HEK293 (cell line): ENCODE measurements around the gene AOC2.
"Not testable (repeated sequence)": the region's sequence is repeated elsewhere in the genome, so short reads cannot be mapped to it uniquely, and the experiment has no call there.

ENCODE experiments used
- CTCF ChIA-PET: fragments of 350-600 bp; formaldehyde crosslinking; extraction: SDS; loops from one replicate; lab custom pipeline; 2021; ENCODE audit warnings: antibody characterized with exemption; lab: Yijun Ruan, JAX
- POLR2A ChIA-PET: fragments of 300-600 bp; formaldehyde crosslinking; extraction: SDS; loops from one replicate; lab custom pipeline; 2020; ENCODE audit warnings: antibody characterized with exemption, inconsistent platforms; lab: Yijun Ruan, JAX
- H3K27ac ChIP-seq: fragments of 200-500 bp; sonication (Bioruptor generic); 2 replicates; pipeline ENCODE4 v1.5.1; 2014; ENCODE audit warnings: low read depth, low read length, control low read depth, inconsistent platforms; ENCODE audit errors: extremely low read depth
- H3K36me3 ChIP-seq, 2 experiments: fragments of 200-500 bp in 1 of 2; sonication (Bioruptor generic) in 1 of 2; 1 replicate in 1 of 2; 2 replicates in 1 of 2; pipeline ENCODE4 v1.5.1; 2014 to 2017; ENCODE audit warnings: inconsistent platforms in 2 of 2, low read length in 2 of 2; ENCODE audit not compliant: control insufficient read depth in 2 of 2, insufficient read depth in 1 of 2
- H3K4me1 ChIP-seq: fragments of 200-500 bp; sonication (Bioruptor generic); 2 replicates; pipeline ENCODE4 v1.5.1; 2014; ENCODE audit warnings: mild to moderate bottlenecking, low read length, inconsistent platforms; ENCODE audit not compliant: control insufficient read depth, insufficient read depth
- H3K4me3 ChIP-seq: 2 replicates; pipeline ENCODE4 v1.5.1; 2011; ENCODE audit warnings: low read depth, mild to moderate bottlenecking, control low read depth, low read length, moderate library complexity
- H3K9me3 ChIP-seq: fragments of 200-500 bp; sonication (Bioruptor generic); 2 replicates; pipeline ENCODE4 v1.5.1; 2014; ENCODE audit warnings: low read depth, low read length, inconsistent platforms; ENCODE audit not compliant: control insufficient read depth, insufficient read depth
- GLI4 ChIP-seq: fragments of 450-650 bp; formaldehyde crosslinking; IDR thresholded peaks from 2 replicates; pipeline ENCODE4 v1.5.1; 2016; ENCODE audit warnings: missing biosample characterization, missing genetic modification characterization
- ZBTB17 ChIP-seq: fragments of 450-650 bp; formaldehyde crosslinking; IDR thresholded peaks from 2 replicates; pipeline ENCODE4 v1.5.1; 2016; ENCODE audit warnings: missing biosample characterization, missing genetic modification characterization
- ZBTB20 ChIP-seq: fragments of 450-650 bp; formaldehyde crosslinking; IDR thresholded peaks from 2 replicates; pipeline ENCODE4 v1.5.1; 2016; ENCODE audit warnings: missing biosample characterization, missing genetic modification characterization
- ZBTB48 ChIP-seq: fragments of 450-650 bp; formaldehyde crosslinking; IDR thresholded peaks from 2 replicates; pipeline ENCODE4 v1.5.1; 2016; ENCODE audit warnings: missing biosample characterization, missing genetic modification characterization
- ZNF121 ChIP-seq: fragments of 450-650 bp; formaldehyde crosslinking; IDR thresholded peaks from 2 replicates; pipeline ENCODE4 v1.5.1; 2016; ENCODE audit warnings: missing biosample characterization, missing genetic modification characterization
- ZNF133 ChIP-seq: fragments of 450-650 bp; formaldehyde crosslinking; IDR thresholded peaks from 2 replicates; pipeline ENCODE4 v1.5.1; 2016; ENCODE audit warnings: missing biosample characterization, missing genetic modification characterization
- ZNF324 ChIP-seq: fragments of 450-650 bp; formaldehyde crosslinking; IDR thresholded peaks from 2 replicates; pipeline ENCODE4 v1.5.1; 2016; ENCODE audit warnings: missing biosample characterization, missing genetic modification characterization
- ZNF354C ChIP-seq: fragments of 450-650 bp; formaldehyde crosslinking; IDR thresholded peaks from 2 replicates; pipeline ENCODE4 v1.5.1; 2016; ENCODE audit warnings: missing biosample characterization, missing genetic modification characterization, low read depth, borderline replicate concordance
- ZNF423 ChIP-seq: fragments of 450-650 bp; formaldehyde crosslinking; IDR thresholded peaks from 2 replicates; pipeline ENCODE4 v1.5.1; 2016; ENCODE audit warnings: missing biosample characterization, missing genetic modification characterization
- ZNF513 ChIP-seq: fragments of 450-650 bp; IDR thresholded peaks from 2 replicates; pipeline ENCODE4 v1.5.1; 2018; ENCODE audit warnings: missing biosample characterization, missing genetic modification characterization
- ZNF544 ChIP-seq: fragments of 450-650 bp; formaldehyde crosslinking; IDR thresholded peaks from 2 replicates; pipeline ENCODE4 v1.5.0; 2017; ENCODE audit warnings: missing biosample characterization, missing genetic modification characterization
- ZNF830 ChIP-seq: fragments of 450-650 bp; IDR thresholded peaks from 2 replicates; pipeline ENCODE4 v1.5.0; 2018; ENCODE audit warnings: missing biosample characterization, missing genetic modification characterization, low read depth, mild to moderate bottlenecking, moderate library complexity
- ZSCAN18 ChIP-seq: fragments of 450-650 bp; formaldehyde crosslinking; IDR thresholded peaks from 2 replicates; pipeline ENCODE4 v1.5.1; 2016; ENCODE audit warnings: missing biosample characterization, missing genetic modification characterization
- TF ChIP-seq, protein P1 (sequence below): fragments of 450-650 bp; formaldehyde crosslinking; IDR thresholded peaks from 2 replicates; pipeline ENCODE4 v1.5.1; 2016; ENCODE audit warnings: missing biosample characterization, missing genetic modification characterization

Gene AOC2

GRCh38 chr17:42898147-42898811, 53.9 kb downstream of the AOC2 start:
- TF ChIP-seq, protein P1, sequence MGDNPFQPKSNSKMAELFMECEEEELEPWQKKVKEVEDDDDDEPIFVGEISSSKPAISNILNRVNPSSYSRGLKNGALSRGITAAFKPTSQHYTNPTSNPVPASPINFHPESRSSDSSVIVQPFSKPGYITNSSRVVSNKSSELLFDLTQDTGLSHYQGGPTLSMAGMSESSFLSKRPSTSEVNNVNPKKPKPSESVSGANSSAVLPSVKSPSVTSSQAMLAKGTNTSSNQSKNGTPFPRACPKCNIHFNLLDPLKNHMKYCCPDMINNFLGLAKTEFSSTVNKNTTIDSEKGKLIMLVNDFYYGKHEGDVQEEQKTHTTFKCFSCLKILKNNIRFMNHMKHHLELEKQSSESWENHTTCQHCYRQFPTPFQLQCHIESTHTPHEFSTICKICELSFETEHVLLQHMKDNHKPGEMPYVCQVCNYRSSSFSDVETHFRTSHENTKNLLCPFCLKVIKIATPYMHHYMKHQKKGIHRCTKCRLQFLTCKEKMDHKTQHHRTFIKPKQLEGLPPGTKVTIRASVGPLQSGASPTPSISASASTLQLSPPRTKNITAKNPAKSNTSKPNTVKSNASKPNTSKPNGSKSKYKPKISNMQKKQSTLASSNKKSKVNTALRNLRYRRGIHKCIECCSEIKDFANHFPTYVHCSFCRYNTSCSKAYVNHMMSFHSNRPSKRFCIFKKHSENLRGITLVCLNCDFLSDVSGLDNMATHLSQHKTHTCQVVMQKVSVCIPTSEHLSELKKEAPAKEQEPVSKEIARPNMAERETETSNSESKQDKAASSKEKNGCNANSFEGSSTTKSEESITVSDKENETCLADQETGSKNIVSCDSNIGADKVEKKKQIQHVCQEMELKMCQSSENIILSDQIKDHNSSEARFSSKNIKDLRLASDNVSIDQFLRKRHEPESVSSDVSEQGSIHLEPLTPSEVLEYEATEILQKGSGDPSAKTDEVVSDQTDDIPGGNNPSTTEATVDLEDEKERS (tag by site-specific recombination): no peak
- TF ChIP-seq ZNF830 (tag by site-specific recombination) (no peak), ZBTB20 (tag by site-specific recombination) (no peak), ZNF544 (no peak), ZNF354C (no peak), GLI4 (tag by site-specific recombination) (no peak), ZNF324 (tag by site-specific recombination) (no peak), ZNF513 (tag by site-specific recombination) (no peak), ZBTB48 (no peak), ZNF423 (tag by site-specific recombination) (no peak), ZSCAN18 (tag by site-specific recombination) (no peak), ZNF133 (no peak), ZBTB17 (tag by site-specific recombination) (no peak)
- TF ChIP-seq, all 188 proteins: peak for 0
- H3K4me1 ChIP-seq: no peaks in the 10 kb centered on the region
- H3K27ac ChIP-seq: no peak overlapping the region
- H3K36me3 ChIP-seq: no peaks in the 10 kb centered on the region
- no peak overlapping the region for H3K4me3 ChIP-seq
- POLR2A ChIA-PET: no interaction called here
- CTCF ChIA-PET: interaction anchor here (0.6 to 1.7 kb wide), 2 partner anchors 14 to 55 kb away, joined by 3 to 5 read pairs; no protein-coding TSS in a partner anchor
- H3K9me3 ChIP-seq: no peaks in the 10 kb centered on the region

DNA sequence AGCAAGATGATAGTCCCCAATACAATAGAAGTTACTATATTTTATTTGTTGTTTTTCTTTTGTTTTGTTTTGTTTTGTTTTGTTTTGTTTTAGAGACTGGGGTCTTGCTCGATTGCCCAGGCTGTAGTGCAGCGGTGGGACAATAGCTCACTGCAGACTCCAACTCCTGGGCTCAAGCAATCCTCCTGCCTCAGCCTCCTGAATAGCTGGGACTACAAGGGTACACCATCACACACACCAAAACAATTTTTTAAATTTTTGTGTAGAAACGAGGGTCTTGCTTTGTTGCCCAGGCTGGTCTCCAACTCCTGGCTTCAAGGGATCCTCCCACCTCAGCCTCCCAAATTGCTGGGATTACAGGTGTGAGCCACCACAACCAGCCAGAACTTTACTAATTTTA, 55.6 kb downstream of the AOC2 start:
- H3K4me3 ChIP-seq, H3K9me3 ChIP-seq, H3K36me3 ChIP-seq, POLR2A ChIA-PET, H3K4me1 ChIP-seq, H3K27ac ChIP-seq: not testable (repeated sequence)
- CTCF ChIA-PET: interaction anchor here (0.8 to 1.7 kb wide), 2 partner anchors 29 to 56 kb away, joined by 3 to 5 read pairs; no protein-coding TSS in a partner anchor
- TF ChIP-seq ZNF121: peak; percentile 77
